ENCODE data around the gene UCN2. TPM values are rescaled to one million over a fixed set of nuclear protein-coding genes. Genes with fewer than 3 reads are reported as not detected.

Gene UCN2
- total RNA-seq, result 0.81 and 0.89 TPM in 2 replicates
- long read RNA-seq, result 0 reads

- peaks cover 1% of the 10 kb centered on the region for H3K36me3 Mint-ChIP-seq (ENCODE audit: unreplicated experiment)
- no peaks in the 10 kb centered on the region for H3K27me3 Mint-ChIP-seq (ENCODE audit: unreplicated experiment)
- H3K4me1 Mint-ChIP-seq (ENCODE audit: unreplicated experiment), result peaks cover 70% of the 10 kb centered on the region
- peak; percentile 42 for TF ChIP-seq CTCF (IDR thresholded peaks at IDR 0.05)
- H3K27ac Mint-ChIP-seq (ENCODE audit: unreplicated experiment), result peak within 1 kb of the TSS; percentile 98
- no peaks in the 10 kb centered on the region for H3K9me3 Mint-ChIP-seq (ENCODE audit: unreplicated experiment)
- no peak for DNase-seq (ENCODE audit: extremely low spot score, unreplicated experiment)
- peak within 1 kb of the TSS; percentile 61 for H3K4me3 Mint-ChIP-seq (ENCODE audit: unreplicated experiment)
Observed at GRCh38 chr3:48563382-48563918, at the start of gene UCN2. TSS of gene UCN2 (minus strand) at chr3:48563781. CDS start at chr3:48563124, 657 bp downstream.

GRCh38 chr3:48612309-48612708, 48.7 kb upstream of the UCN2 start:
- no peak for DNase-seq (ENCODE audit: extremely low spot score, unreplicated experiment)
- Mint-ChIP-seq H3K4me3 (ENCODE audit: unreplicated experiment) (no peak overlapping the region), H3K9me3 (ENCODE audit: unreplicated experiment) (no peaks in the 10 kb centered on the region), H3K27ac (ENCODE audit: unreplicated experiment) (no peak overlapping the region), H3K36me3 (ENCODE audit: unreplicated experiment) (peaks cover 7% of the 10 kb centered on the region), H3K27me3 (ENCODE audit: unreplicated experiment) (no peaks in the 10 kb centered on the region), H3K4me1 (ENCODE audit: unreplicated experiment) (peaks cover 26% of the 10 kb centered on the region)
- no peak for TF ChIP-seq CTCF (IDR thresholded peaks at IDR 0.05)

- Mint-ChIP-seq H3K27me3 (ENCODE audit: unreplicated experiment) (no peaks in the 10 kb centered on the region), H3K4me3 (ENCODE audit: unreplicated experiment) (peak within 1 kb of the TSS; percentile 99), H3K9me3 (ENCODE audit: unreplicated experiment) (no peaks in the 10 kb centered on the region), H3K27ac (ENCODE audit: unreplicated experiment) (peak within 1 kb of the TSS; percentile 98), H3K36me3 (ENCODE audit: unreplicated experiment) (peaks cover 22% of the 10 kb centered on the region), H3K4me1 (ENCODE audit: unreplicated experiment) (peaks cover 24% of the 10 kb centered on the region)
- TF ChIP-seq CTCF (IDR thresholded peaks at IDR 0.05), result peak; percentile 80
- DNase-seq (ENCODE audit: extremely low spot score, unreplicated experiment), result peak; percentile 99
Observed at GRCh38 chr3:48609088-48610005, 45.8 kb upstream of the UCN2 start, which contains the start of gene UQCRC1. TSS of gene UQCRC1 (minus strand) at chr3:48609646. CDS start at chr3:48609620, 26 bp downstream.

- H3K27ac Mint-ChIP-seq (ENCODE audit: unreplicated experiment), result no peak overlapping the region
- no peak for TF ChIP-seq CTCF (IDR thresholded peaks at IDR 0.05)
- no peaks in the 10 kb centered on the region for H3K27me3 Mint-ChIP-seq (ENCODE audit: unreplicated experiment)
- peaks cover 17% of the 10 kb centered on the region for H3K4me1 Mint-ChIP-seq (ENCODE audit: unreplicated experiment)
- no peaks in the 10 kb centered on the region for H3K9me3 Mint-ChIP-seq (ENCODE audit: unreplicated experiment)
- H3K4me3 Mint-ChIP-seq (ENCODE audit: unreplicated experiment), result no peak overlapping the region
- DNase-seq (ENCODE audit: extremely low spot score, unreplicated experiment), result no peak
- peaks cover 35% of the 10 kb centered on the region for H3K36me3 Mint-ChIP-seq (ENCODE audit: unreplicated experiment)
Observed at GRCh38 chr3:48607519-48607918, 43.9 kb upstream of the UCN2 start.

GRCh38 chr3:48601622-48601994, 38.0 kb upstream of the UCN2 start:
- DNase-seq (ENCODE audit: extremely low spot score, unreplicated experiment), result no peak
- H3K36me3 Mint-ChIP-seq (ENCODE audit: unreplicated experiment), result peaks cover 54% of the 10 kb centered on the region

More at GRCh38 chr3:48601622-48601994, 38.0 kb upstream of the UCN2 start:
- Mint-ChIP-seq H3K9me3 (ENCODE audit: unreplicated experiment) (no peaks in the 10 kb centered on the region), H3K27ac (ENCODE audit: unreplicated experiment) (no peak overlapping the region), H3K4me3 (ENCODE audit: unreplicated experiment) (no peak overlapping the region), H3K27me3 (ENCODE audit: unreplicated experiment) (no peaks in the 10 kb centered on the region), H3K4me1 (ENCODE audit: unreplicated experiment) (peaks cover 42% of the 10 kb centered on the region)
- TF ChIP-seq CTCF (IDR thresholded peaks at IDR 0.05), result no peak
